ENCODE results near the gene CCDC61. TPM values are rescaled to one million over a fixed set of nuclear protein-coding genes. Genes with fewer than 3 reads are reported as not detected.

Gene CCDC61
- total RNA-seq, 1 experiment from 2014 or later, result 10.5 TPM

DNA sequence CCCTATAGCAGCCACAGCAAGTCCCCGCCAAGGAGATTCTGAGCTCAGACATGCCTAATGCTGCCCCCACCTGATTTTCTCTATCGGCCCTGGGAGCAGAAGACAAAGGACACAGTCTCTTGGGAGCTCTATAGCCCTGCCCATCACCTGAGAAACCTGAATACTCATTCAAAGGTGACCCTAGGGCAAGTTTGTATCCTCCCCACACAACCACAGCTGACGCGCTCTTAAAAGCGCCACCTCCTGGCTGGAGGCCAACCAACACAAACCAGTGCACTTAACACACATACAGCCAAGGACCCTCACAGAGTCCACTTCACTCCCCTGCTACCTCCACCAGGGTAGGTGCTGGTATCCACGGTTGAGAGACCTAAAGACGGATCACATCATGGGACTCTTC, 54.3 kb downstream of the CCDC61 start:
- Histone ChIP-seq H3K4me3 (no peak overlapping the region), H3K27me3 (peaks cover 77% of the 10 kb centered on the region), H3K9me3 (peaks cover 27% of the 10 kb centered on the region), H3K36me3 (no peaks in the 10 kb centered on the region)
- no peak for DNase-seq

DNA sequence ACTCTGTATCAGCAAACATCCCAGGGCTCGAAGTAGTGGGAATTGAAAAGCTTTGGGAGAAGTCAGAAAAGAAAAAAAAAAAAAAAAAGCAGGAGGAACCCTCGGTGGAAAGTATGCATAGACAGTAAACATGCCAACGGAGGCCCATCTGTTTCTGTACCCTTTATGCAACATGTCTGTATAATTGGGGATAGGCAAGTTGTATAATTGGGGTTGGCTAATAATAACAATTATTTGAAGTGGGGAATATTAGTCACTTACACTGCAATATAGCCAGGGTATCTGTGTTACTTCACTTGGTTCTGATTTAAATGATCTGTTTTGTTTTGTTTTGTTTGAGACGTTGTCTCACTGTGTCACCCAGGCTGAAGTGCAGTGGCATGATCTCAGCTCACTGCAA, 57.6 kb downstream of the CCDC61 start:
- DNase-seq, result no peak
- Histone ChIP-seq H3K27me3 (peaks cover 82% of the 10 kb centered on the region), H3K9me3 (peaks cover 13% of the 10 kb centered on the region)

DNA sequence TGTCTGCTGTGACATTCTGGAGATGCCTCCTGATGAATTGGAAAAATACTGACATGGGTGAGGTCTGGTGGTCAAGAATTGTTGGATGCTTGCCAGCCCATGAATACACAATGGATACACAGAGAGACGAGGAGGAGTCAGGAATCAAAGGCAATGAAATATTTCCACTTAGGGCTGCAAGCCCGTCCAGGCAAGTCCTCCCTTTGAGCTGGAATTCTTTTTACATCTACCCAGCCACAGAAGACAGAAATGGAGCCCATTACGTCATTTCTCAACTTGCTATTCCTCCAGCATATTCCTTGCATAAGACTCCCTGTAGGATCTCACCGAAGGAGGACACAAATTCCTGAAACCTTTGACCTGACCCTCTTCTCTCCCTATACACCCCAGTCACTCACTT, 61.3 kb downstream of the CCDC61 start:
- Histone ChIP-seq H3K27me3 (peaks cover 82% of the 10 kb centered on the region), H3K9me3 (0 out of 2 replicates have a peak, but pooled peaks cover 3% of the 10 kb centered on the region), H3K36me3 (no peaks in the 10 kb centered on the region), H3K4me3 (no peak overlapping the region)
- no peak for DNase-seq

More for the DNA sequence above, 57.6 kb downstream of the CCDC61 start:
- Histone ChIP-seq H3K4me3 (no peak overlapping the region), H3K36me3 (no peaks in the 10 kb centered on the region)

DNA sequence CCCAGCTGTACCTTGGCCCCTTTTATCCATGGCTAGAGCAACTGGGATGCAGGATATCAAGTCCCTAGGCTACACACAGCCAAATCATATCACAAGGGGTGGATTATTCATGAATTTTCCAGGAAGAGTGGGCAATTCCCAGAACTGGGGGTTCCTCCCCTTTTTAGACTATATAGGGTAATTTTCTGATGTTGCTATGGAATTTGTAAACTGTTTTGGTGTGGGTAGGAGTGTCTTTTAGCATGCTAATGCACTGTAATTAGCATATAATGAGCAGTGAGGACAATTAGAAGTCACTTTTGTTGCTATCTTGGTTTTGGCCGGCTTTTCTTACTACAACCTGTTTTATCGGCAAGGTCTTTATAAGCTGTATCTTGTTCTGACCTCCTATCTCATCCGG, 63.5 kb downstream of the CCDC61 start:
- H3K27me3 ChIP-seq, result peaks cover 80% of the 10 kb centered on the region
- no peak overlapping the region for H3K4me3 ChIP-seq
- H3K9me3 ChIP-seq, result 0 out of 2 replicates have a peak, but pooled peaks cover 3% of the 10 kb centered on the region
- no peak for DNase-seq
- H3K36me3 ChIP-seq, result no peaks in the 10 kb centered on the region

DNA sequence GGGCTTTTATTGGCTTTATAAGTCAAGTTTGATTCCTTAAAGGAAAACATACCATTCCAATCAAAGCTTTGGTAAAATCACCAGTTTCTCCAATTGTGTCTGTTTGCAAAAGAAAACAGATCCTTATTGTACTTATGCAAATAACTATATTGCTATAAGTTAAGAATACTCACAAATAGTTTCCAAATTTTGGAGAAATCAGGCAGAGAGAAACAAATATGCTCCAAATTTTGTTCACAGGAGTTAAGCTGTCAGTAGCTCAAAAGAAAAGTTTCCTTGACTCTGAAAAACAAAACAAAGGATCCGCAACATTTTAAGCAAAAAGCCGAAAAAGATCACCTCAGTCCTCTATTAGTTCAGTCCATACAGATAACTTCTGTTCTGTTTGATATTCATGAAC, 64.7 kb downstream of the CCDC61 start:
- no peak for DNase-seq
- Histone ChIP-seq H3K4me3 (no peak overlapping the region), H3K36me3 (no peaks in the 10 kb centered on the region), H3K27me3 (peaks cover 70% of the 10 kb centered on the region), H3K9me3 (0 out of 2 replicates have a peak, but pooled peaks cover 3% of the 10 kb centered on the region)

DNA sequence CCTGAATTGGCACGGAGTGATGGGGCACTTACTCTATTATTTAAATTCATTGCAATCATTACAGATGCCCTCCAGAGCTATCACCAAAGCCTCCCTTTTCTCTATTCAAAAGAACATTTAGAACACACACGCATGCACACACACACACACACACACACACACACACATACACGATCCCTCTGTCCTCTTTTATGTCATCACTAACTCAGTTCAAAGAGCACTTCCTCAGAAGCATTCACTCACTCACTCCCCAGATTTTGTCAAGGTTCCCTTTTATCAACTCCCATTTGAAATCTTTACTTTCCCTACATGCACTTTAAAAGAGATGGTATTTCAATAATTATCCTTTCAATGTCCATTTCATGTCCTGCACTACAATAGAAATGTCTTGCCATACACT, 67.9 kb downstream of the CCDC61 start:
- H3K36me3 ChIP-seq, result no peaks in the 10 kb centered on the region
- H3K27me3 ChIP-seq, result peaks cover 40% of the 10 kb centered on the region
- 0 out of 2 replicates have a peak, but pooled peaks cover 3% of the 10 kb centered on the region for H3K9me3 ChIP-seq
- no peak for DNase-seq
- no peak overlapping the region for H3K4me3 ChIP-seq

DNA sequence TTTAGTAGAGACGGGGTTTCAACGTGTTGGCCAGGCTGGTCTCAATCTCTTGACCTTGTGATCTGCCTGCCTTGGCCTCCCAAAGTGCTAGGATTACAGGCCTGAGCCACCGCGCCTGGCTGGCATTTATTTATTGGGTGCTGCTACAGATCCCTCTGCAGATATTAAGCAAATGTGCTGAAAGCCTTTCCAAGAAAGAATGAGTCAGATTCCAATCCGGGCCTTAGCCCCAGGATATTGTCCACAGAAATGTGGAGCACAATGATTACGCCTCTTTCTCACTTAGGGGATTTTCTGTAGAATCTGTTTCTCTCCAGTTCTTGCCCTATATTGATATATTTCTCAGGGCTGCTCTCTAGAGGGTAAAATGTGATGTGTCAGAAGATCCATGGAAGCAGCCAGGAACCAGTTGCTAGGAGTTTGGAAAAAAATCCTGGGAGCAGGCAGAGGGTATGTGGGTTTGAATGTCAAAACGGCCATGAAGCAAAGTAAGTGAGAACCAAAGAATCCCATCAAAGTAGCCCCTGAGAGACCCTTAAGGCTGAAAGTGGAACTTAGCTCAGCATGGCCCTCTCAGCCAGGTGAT, 70.3 kb downstream of the CCDC61 start:
- DNase-seq, result peak; percentile 63
- peaks cover 16% of the 10 kb centered on the region for H3K27me3 ChIP-seq
- no peaks in the 10 kb centered on the region for H3K9me3 ChIP-seq
- no peak overlapping the region for H3K4me3 ChIP-seq
- H3K36me3 ChIP-seq, result no peaks in the 10 kb centered on the region

DNA sequence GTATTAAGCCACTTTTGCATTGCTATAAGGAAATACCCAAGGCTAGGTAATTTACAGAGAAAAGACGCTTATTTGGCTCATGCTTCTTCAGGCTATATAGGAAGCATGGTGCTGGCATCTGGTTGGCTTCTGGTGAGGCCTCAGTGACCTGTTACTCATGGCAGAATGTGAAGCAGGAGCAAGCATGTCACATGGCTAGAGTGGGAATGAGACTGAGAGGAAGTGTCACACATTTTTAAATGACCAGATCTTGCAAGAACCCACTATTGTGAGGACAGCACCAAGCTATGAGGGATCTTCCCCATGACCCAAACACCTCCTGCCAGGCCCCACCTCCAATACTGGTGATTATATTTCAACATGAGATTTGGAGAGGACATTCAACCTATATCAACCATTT, 71.2 kb downstream of the CCDC61 start:
- Histone ChIP-seq H3K36me3 (no peaks in the 10 kb centered on the region), H3K27me3 (peaks cover 12% of the 10 kb centered on the region), H3K4me3 (no peak overlapping the region), H3K9me3 (no peaks in the 10 kb centered on the region)
- DNase-seq, result no peak

DNA sequence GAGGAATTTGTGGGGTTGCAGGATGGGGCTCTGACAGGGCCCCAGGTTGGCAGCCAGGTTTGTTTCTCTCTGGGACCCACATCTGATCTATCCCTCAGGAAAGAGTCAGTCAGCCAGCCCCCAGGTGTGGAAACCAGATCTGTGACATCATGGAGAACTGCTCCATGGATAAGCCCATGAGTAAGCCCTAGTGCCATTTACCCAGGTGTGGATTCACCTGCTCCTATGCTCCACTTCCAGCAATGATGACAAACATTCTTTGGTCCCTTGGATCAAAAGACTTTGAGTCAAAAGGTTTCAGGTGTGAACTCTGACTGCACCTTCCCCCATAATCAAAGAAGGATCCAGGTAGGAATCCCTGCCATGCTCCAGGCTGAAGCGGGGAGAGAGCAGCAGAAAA, 72.4 kb downstream of the CCDC61 start:
- Histone ChIP-seq H3K4me3 (no peak overlapping the region), H3K27me3 (peaks cover 6% of the 10 kb centered on the region; the same call in 1 of the 2 replicates), H3K36me3 (no peaks in the 10 kb centered on the region), H3K9me3 (no peaks in the 10 kb centered on the region)
- DNase-seq, result no peak

Other genes starting within 250 kb of the CCDC61 start
- 11.4 and 18.6 TPM in 2 replicates for gene SIX5, start 226.2 kb upstream of the CCDC61 start, total RNA-seq (2014; rRNA removed; shearing (Covaris generic); ENCODE audit: low replicate concordance)
- gene DMPK, start 213.0 kb upstream of the CCDC61 start, total RNA-seq (2014; rRNA removed; shearing (Covaris generic); ENCODE audit: low replicate concordance), result 3.9 and 7.0 TPM in 2 replicates
- gene DMWD, start 202.6 kb upstream of the CCDC61 start, total RNA-seq (2014; rRNA removed; shearing (Covaris generic); ENCODE audit: low replicate concordance), result 30.4 and 48.0 TPM in 2 replicates
- not detected in 2 replicates for gene RSPH6A, start 180.2 kb upstream of the CCDC61 start, total RNA-seq (2014; rRNA removed; shearing (Covaris generic); ENCODE audit: low replicate concordance)
- gene SYMPK, start 132.3 kb upstream of the CCDC61 start, total RNA-seq (2014; rRNA removed; shearing (Covaris generic); ENCODE audit: low replicate concordance), result 59.4 and 70.7 TPM in 2 replicates
- gene FOXA3, start 131.1 kb upstream of the CCDC61 start, total RNA-seq (2014; rRNA removed; shearing (Covaris generic); ENCODE audit: low replicate concordance), result not detected in 2 replicates
- 48.6 and 73.7 TPM in 2 replicates for gene IRF2BP1, start 109.3 kb upstream of the CCDC61 start, total RNA-seq (2014; rRNA removed; shearing (Covaris generic); ENCODE audit: low replicate concordance)
- 0.20 and 0.79 TPM in 2 replicates for gene MYPOP, start 92.9 kb upstream of the CCDC61 start, total RNA-seq (2014; rRNA removed; shearing (Covaris generic); ENCODE audit: low replicate concordance)
- gene NANOS2, start 80.7 kb upstream of the CCDC61 start, total RNA-seq (2014; rRNA removed; shearing (Covaris generic); ENCODE audit: low replicate concordance), result not detected in 2 replicates
- gene NOVA2, start 21.6 kb upstream of the CCDC61 start, total RNA-seq (2014; rRNA removed; shearing (Covaris generic); ENCODE audit: low replicate concordance), result not detected in 2 replicates
- gene PGLYRP1, start 27.6 kb downstream of the CCDC61 start, total RNA-seq (2014; rRNA removed; shearing (Covaris generic); ENCODE audit: low replicate concordance), result not detected in 2 replicates
- not detected in 2 replicates for gene IGFL4, start 45.5 kb downstream of the CCDC61 start, total RNA-seq (2014; rRNA removed; shearing (Covaris generic); ENCODE audit: low replicate concordance)
- not detected in 2 replicates for gene IGFL3, start 129.2 kb downstream of the CCDC61 start, total RNA-seq (2014; rRNA removed; shearing (Covaris generic); ENCODE audit: low replicate concordance)
- not detected in 2 replicates for gene IGFL2, start 152.8 kb downstream of the CCDC61 start, total RNA-seq (2014; rRNA removed; shearing (Covaris generic); ENCODE audit: low replicate concordance)
- gene IGFL1, start 234.3 kb downstream of the CCDC61 start, total RNA-seq (2014; rRNA removed; shearing (Covaris generic); ENCODE audit: low replicate concordance), result not detected in 2 replicates

All from MG63 (cell line).